ENCODE results near the gene GPC5.

DNA sequence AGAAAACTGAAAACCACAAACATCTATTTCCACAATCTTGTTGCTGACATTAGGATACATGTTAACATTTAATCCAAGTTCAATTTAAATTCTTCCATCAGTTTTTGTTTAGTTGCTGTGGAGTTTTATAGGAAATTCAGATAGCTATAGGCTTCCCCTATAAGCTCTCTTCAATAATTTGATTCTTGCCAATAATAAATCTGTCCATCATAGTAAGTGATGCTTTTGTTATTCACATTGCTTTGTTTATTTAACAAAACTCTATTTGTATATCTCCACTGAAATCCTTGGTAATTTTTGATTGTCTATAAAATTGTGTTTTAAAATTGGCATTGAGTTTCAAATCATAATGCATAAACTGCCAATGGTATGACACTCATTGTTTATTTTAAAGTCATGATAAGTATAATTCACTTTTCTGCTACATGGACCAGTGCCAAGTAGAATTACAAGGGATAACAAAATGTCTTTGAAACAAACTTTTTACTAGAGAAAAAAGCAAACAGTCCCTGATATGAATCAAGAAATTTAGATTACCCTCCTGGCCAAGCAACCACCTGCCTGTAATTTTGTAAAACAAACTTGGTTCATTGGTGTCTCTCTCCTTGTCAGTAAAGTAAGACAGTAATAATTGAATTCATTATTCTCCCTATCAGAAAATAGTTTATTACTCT, 1250.9 kb downstream of the GPC5 start:
- no peak for TF ChIP-seq TAF1 (IDR thresholded peaks at IDR 0.05; ENCODE audit: low read depth)
- no peak for TF ChIP-seq FOXM1 (IDR thresholded peaks at IDR 0.05; ENCODE audit: borderline replicate concordance, low read depth)
- TF ChIP-seq, protein P1, sequence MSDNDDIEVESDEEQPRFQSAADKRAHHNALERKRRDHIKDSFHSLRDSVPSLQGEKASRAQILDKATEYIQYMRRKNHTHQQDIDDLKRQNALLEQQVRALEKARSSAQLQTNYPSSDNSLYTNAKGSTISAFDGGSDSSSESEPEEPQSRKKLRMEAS (IDR thresholded peaks at IDR 0.05), result no peak
- TF ChIP-seq RAD21 (IDR thresholded peaks at IDR 0.05; ENCODE audit: low read depth), result no peak
- no peak for TF ChIP-seq CREB1 (IDR thresholded peaks at IDR 0.05; ENCODE audit: low read depth)
- TF ChIP-seq, protein P2, sequence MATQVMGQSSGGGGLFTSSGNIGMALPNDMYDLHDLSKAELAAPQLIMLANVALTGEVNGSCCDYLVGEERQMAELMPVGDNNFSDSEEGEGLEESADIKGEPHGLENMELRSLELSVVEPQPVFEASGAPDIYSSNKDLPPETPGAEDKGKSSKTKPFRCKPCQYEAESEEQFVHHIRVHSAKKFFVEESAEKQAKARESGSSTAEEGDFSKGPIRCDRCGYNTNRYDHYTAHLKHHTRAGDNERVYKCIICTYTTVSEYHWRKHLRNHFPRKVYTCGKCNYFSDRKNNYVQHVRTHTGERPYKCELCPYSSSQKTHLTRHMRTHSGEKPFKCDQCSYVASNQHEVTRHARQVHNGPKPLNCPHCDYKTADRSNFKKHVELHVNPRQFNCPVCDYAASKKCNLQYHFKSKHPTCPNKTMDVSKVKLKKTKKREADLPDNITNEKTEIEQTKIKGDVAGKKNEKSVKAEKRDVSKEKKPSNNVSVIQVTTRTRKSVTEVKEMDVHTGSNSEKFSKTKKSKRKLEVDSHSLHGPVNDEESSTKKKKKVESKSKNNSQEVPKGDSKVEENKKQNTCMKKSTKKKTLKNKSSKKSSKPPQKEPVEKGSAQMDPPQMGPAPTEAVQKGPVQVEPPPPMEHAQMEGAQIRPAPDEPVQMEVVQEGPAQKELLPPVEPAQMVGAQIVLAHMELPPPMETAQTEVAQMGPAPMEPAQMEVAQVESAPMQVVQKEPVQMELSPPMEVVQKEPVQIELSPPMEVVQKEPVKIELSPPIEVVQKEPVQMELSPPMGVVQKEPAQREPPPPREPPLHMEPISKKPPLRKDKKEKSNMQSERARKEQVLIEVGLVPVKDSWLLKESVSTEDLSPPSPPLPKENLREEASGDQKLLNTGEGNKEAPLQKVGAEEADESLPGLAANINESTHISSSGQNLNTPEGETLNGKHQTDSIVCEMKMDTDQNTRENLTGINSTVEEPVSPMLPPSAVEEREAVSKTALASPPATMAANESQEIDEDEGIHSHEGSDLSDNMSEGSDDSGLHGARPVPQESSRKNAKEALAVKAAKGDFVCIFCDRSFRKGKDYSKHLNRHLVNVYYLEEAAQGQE (IDR thresholded peaks at IDR 0.05; ENCODE audit: low read depth), result no peak
